PC-3 (cell line): ENCODE data around the gene ENTPD2. TPM values are rescaled to one million over a fixed set of nuclear protein-coding genes. Genes with fewer than 3 reads are reported as not detected.

Experiments
- ATAC-seq: fragments of 200-7000 bp; cut with Tn5 transposase; 2 replicates; pipeline ENCODE4 v1.9.1; 2020; ENCODE audit warnings: mild to moderate bottlenecking, moderate library complexity
- BruUV-seq: library from RNA; stranded (reverse); fragments of 400-500 nt; replicated peaks from 2 replicates; lab custom pipeline; 2021; lab: Mats Ljungman, UMichigan
- CTCF ChIA-PET: fragments of 300-600 bp; sonication (Branson Sonifier 250); formaldehyde crosslinking; loops from one replicate; lab custom pipeline; 2022; ENCODE audit warnings: antibody characterized with exemption; lab: Charles Lee
- POLR2A ChIA-PET: fragments of 300-600 bp; sonication (Branson Sonifier 250); formaldehyde crosslinking; loops from one replicate; lab custom pipeline; 2022; ENCODE audit warnings: antibody characterized with exemption; ENCODE audit not compliant: unreplicated experiment; lab: Charles Lee
- DNase-seq: peaks from one replicate; pipeline ENCODE4 v3.0.0-alpha.2; 2015
- H2AFZ ChIP-seq: fragments of 300-600 bp; sonication (generic); 2 replicates; pipeline ENCODE4 v1.6.0; 2016; ENCODE audit warnings: antibody characterized with exemption, low read length
- H3F3A ChIP-seq: fragments of 300-600 bp; sonication (generic); one replicate; pipeline ENCODE4 v1.6.0; 2017; ENCODE audit warnings: antibody characterized with exemption, low read length, control low read depth, mild to moderate bottlenecking; ENCODE audit not compliant: unreplicated experiment
- H3K27ac ChIP-seq: fragments of 300-600 bp; sonication (generic); 2 replicates; pipeline ENCODE4 v1.5.1; 2016; ENCODE audit warnings: mild to moderate bottlenecking, low read length
- H3K27me3 ChIP-seq: fragments of 300-600 bp; sonication (generic); 2 replicates; pipeline ENCODE4 v1.6.1; 2016; ENCODE audit warnings: low read length, mixed read lengths
- H3K36me3 ChIP-seq: fragments of 300-600 bp; sonication (generic); 2 replicates; pipeline ENCODE4 v1.6.1; 2016; ENCODE audit warnings: low read depth, mixed run types, low read length, mixed read lengths
- H3K4me1 ChIP-seq: fragments of 300-600 bp; sonication (generic); 2 replicates; pipeline ENCODE4 v1.5.1; 2016; ENCODE audit warnings: low read length; ENCODE audit not compliant: insufficient read depth
- H3K4me2 ChIP-seq: fragments of 300-600 bp; sonication (generic); 2 replicates; pipeline ENCODE4 v1.6.0; 2016; ENCODE audit warnings: low read length
- H3K4me3 ChIP-seq: fragments of 300-600 bp; sonication (generic); 2 replicates; pipeline ENCODE4 v1.5.1; 2016; ENCODE audit warnings: mild to moderate bottlenecking, low read length, mixed read lengths
- H3K79me2 ChIP-seq: fragments of 300-600 bp; sonication (generic); 2 replicates; pipeline ENCODE4 v1.6.1; 2017; ENCODE audit warnings: low read length, mixed read lengths
- H3K9ac ChIP-seq: fragments of 300-600 bp; sonication (generic); 2 replicates; pipeline ENCODE4 v1.6.0; 2016; ENCODE audit warnings: mild to moderate bottlenecking, low read length
- H3K9me2 ChIP-seq: fragments of 300-600 bp; sonication (generic); replicated peaks from 2 replicates; pipeline ENCODE4 v1.6.1; 2016; ENCODE audit warnings: mixed run types, low read length, mixed read lengths
- H3K9me3 ChIP-seq: fragments of 300-600 bp; sonication (generic); 2 replicates; pipeline ENCODE4 v1.6.1; 2016; ENCODE audit warnings: low read length, mixed read lengths
- H4K20me1 ChIP-seq: fragments of 300-600 bp; sonication (generic); 2 replicates; pipeline ENCODE4 v1.6.1; 2016; ENCODE audit warnings: low read length, mixed read lengths
- EZH2 ChIP-seq: fragments of 300-600 bp; sonication (generic); IDR thresholded peaks from one replicate; pipeline ENCODE4 v1.6.1; 2017; ENCODE audit warnings: antibody characterized with exemption, mild to moderate bottlenecking, low read length; ENCODE audit not compliant: unreplicated experiment
- EZH2phosphoT487 ChIP-seq: fragments of 300-600 bp; sonication (generic); IDR thresholded peaks from 2 replicates; pipeline ENCODE4 v1.6.1; 2018; ENCODE audit warnings: mild to moderate bottlenecking, antibody characterized with exemption, low read length, borderline replicate concordance
- intact Hi-C: fragments of 100-400 bp; cut with micrococcal nuclease; formaldehyde crosslinking; loops from 2 replicates; pipeline ENCODE4 v1.9.0; 2023
- total RNA-seq: library from RNA; depleted of rRNA; stranded (reverse); fragments of >200 nt; gene quantifications from 2 replicates; pipeline ENCODE4 v1.2.3, GENCODE V29; 2014
- TF ChIP-seq, protein P1 (sequence below): fragments of 300-600 bp; sonication (generic); conservative IDR thresholded peaks from 2 replicates; pipeline ENCODE4 v1.5.1; 2017; ENCODE audit warnings: antibody characterized with exemption, low read depth, mild to moderate bottlenecking, low read length

Gene ENTPD2
- total RNA-seq, 1 experiment from 2014 or later = 1.3 TPM

DNA sequence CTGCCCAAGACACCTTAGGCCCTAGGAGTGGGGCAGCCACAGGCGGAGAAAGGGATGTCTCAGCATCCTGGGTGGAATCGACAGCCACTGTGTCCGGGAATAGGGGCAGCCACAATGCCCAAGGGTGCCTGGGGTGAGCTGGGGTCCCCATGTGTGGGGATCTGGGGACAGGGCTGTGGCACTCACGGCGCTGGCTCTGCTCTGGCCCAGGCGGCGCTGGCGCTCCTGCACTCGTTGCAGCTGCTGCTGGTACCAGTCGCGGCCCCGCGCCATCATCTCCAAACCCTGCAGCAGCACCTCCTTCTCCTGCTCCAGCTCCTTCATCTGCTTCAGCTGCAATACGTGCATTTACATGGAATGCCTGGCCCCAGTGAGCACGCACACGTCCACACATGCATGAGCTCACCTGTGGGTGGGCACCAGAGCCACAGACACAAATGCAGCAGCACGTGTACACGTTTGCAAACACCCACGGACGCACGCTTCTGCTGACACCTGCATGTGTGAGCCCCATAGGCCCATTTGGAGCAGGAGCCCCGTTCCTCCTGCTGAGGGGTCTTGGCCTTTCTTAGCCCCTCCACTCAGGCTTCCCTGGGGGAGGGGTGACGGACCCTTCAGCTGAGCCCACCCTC is 11.6 kb upstream of the ENTPD2 start:
- POLR2A ChIA-PET = no interaction called here
- H3K4me3 ChIP-seq = no peak overlapping the region
- intact Hi-C loops = no loop called here

GRCh38 chr9:137064880-137065164 is 11.0 kb upstream of the ENTPD2 start:
- Histone ChIP-seq H3K79me2 (peaks cover 30% of the 10 kb centered on the region), H3K4me2 (no peak overlapping the region), H3K4me3 (no peak overlapping the region), H2AFZ (no peak overlapping the region), H3K9me3 (no peaks in the 10 kb centered on the region), H3K36me3 (no peaks in the 10 kb centered on the region), H3F3A (peaks cover 2% of the 10 kb centered on the region), H3K27ac (no peak overlapping the region), H3K9me2 (no peaks in the 10 kb centered on the region), H3K4me1 (peaks cover 14% of the 10 kb centered on the region), H4K20me1 (peaks cover 13% of the 10 kb centered on the region; the same call in 1 of the 2 replicates), H3K27me3 (no peaks in the 10 kb centered on the region), H3K9ac (no peak overlapping the region)
- BruUV-seq = no TSS peak
- DNase-seq (no peak), ATAC-seq (no peak)
- TF ChIP-seq, protein P1, sequence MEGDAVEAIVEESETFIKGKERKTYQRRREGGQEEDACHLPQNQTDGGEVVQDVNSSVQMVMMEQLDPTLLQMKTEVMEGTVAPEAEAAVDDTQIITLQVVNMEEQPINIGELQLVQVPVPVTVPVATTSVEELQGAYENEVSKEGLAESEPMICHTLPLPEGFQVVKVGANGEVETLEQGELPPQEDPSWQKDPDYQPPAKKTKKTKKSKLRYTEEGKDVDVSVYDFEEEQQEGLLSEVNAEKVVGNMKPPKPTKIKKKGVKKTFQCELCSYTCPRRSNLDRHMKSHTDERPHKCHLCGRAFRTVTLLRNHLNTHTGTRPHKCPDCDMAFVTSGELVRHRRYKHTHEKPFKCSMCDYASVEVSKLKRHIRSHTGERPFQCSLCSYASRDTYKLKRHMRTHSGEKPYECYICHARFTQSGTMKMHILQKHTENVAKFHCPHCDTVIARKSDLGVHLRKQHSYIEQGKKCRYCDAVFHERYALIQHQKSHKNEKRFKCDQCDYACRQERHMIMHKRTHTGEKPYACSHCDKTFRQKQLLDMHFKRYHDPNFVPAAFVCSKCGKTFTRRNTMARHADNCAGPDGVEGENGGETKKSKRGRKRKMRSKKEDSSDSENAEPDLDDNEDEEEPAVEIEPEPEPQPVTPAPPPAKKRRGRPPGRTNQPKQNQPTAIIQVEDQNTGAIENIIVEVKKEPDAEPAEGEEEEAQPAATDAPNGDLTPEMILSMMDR = no peak
- TF ChIP-seq EZH2phosphoT487 (no peak), EZH2 (no peak)
- POLR2A ChIA-PET = no interaction called here
- intact Hi-C loops = no loop called here
- CTCF ChIA-PET = no interaction called here

More for the DNA sequence above, 11.6 kb upstream of the ENTPD2 start:
- ATAC-seq (no peak), DNase-seq (no peak)
- TF ChIP-seq EZH2phosphoT487 (no peak), EZH2 (no peak)
- TF ChIP-seq, protein P1 = no peak
- peaks cover 30% of the 10 kb centered on the region for H3K79me2 ChIP-seq
- no peaks in the 10 kb centered on the region for H3K9me2 ChIP-seq
- peaks cover 2% of the 10 kb centered on the region for H3F3A ChIP-seq
- H2AFZ ChIP-seq = no peak overlapping the region
- no peak overlapping the region for H3K27ac ChIP-seq
- CTCF ChIA-PET = interaction anchor here (0.6 kb wide), 1 partner anchor 19 kb away, joined by 6 read pairs; no protein-coding TSS in a partner anchor
- peaks cover 13% of the 10 kb centered on the region; the same call in 1 of the 2 replicates for H4K20me1 ChIP-seq
- no peak overlapping the region for H3K9ac ChIP-seq
- H3K27me3 ChIP-seq = no peaks in the 10 kb centered on the region
- H3K4me1 ChIP-seq = peaks cover 14% of the 10 kb centered on the region
- H3K4me2 ChIP-seq = no peak overlapping the region
- H3K36me3 ChIP-seq = no peaks in the 10 kb centered on the region
- no TSS peak for BruUV-seq
- H3K9me3 ChIP-seq = no peaks in the 10 kb centered on the region
